HG02884 (cell line): ENCODE results near the gene CMYA5.
"Not testable (repeated sequence)": the region's sequence is repeated elsewhere in the genome, so short reads cannot be mapped to it uniquely, and the experiment has no call there.

Experiments used
- ATAC-seq: cut with Tn5 transposase; IDR thresholded peaks from one replicate; pipeline ENCODE4 v1.9.1; 2021; ENCODE audit warnings: mild to moderate bottlenecking, moderate library complexity; ENCODE audit not compliant: unreplicated experiment

Gene CMYA5

DNA sequence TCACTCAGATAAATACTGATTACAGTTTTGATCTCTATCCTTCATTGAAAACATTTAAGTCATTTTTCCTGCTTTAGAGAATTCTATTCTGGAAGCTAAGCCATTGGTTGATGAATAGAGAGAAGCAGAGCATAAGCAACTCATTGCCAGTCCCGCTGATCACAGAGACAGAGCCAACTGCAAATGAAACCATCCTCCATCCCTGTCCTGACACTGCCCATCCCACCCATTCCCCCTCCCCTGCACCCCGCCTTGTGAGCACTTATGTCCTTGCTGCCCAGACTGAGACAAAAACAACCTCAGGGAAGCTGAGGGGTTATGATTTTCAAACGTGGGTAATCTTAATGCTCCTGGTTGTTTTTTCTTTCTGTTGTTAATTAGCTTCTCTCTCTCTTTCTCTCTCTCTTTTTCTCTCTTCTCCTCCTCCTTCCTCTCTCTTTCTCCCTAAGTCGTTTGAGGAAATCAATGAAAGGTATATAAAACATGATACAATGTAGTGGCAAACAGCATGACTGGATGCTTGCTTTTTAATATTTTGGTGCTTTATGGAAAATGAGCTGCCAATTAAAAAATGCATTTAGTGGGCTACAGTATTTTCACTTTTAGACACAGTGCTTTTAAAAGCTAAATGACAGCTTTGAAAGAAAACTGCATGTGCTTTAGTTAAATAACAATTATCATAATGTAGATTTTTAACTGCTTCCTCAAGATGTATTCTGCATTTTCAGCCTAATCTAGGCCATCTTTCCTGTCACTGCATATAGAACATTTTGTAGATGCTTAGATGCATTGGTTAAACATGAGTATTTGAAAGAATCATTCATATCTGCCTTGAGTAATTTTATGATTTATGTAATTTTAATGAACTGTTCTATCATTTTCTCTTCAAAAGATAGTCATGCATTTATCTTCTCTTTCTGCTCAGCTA, 57.3 kb downstream of the CMYA5 start:
- ATAC-seq, result no peak

DNA sequence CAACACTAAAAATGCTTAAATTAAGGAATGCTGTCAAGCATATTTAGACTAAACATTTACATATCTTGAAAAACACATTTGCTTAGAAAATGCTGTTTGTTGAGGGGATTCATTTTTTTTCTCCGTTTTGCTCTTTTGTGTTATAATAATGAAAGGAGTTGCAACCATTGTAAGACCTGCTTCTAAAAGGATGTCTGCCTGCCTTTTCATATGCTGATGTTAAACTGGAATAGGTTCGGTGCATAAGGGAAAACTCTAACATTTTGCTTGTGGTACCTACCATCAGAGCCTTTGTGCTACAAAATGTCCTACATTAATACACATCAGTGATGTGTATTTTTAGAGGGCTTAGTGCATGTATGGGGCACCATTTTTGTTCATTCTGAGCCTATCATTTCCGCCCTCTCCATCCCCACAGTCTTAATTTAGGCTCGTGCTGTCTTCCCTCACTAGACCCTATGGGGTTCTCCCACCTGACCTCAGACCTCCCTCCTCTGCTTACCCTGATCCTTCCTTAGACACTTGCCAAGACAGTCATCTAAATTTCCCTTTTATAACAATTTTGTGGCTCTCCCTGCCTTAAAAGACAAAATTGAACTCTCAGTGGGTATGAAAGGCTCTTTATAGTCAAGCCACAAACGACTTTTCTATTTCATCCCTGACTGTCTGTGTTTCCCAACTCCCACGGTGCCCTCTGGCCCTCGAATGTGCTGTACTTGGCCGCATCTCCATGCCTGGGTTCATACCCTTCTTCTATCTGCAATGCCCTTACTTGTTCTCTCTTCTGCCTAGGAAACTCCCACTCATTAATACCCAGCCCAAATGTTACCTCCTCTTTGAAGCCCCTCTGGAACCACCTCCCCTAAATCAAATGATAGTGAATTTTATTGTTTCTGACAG, 61.2 kb downstream of the CMYA5 start:
- no peak for ATAC-seq

DNA sequence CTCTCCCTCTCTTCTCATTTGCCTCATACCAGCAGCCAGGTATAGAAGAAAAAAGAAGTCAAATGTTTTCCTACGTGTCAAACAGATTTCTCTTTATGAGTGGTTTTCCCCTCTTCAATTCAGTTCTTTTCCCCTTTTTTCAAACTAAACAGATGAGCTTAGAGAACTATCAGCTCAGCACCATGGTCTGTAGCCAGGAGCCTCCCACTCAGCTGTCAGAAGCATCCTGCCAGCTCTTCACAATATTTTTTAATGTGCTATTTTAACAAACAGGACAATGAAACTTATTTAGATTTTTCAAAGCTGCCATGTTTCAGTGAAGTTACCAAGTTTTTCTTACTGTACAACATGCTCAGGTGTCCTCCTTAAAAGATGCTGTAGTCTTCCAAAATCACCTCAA, 63.5 kb downstream of the CMYA5 start:
- ATAC-seq, result no peak

DNA sequence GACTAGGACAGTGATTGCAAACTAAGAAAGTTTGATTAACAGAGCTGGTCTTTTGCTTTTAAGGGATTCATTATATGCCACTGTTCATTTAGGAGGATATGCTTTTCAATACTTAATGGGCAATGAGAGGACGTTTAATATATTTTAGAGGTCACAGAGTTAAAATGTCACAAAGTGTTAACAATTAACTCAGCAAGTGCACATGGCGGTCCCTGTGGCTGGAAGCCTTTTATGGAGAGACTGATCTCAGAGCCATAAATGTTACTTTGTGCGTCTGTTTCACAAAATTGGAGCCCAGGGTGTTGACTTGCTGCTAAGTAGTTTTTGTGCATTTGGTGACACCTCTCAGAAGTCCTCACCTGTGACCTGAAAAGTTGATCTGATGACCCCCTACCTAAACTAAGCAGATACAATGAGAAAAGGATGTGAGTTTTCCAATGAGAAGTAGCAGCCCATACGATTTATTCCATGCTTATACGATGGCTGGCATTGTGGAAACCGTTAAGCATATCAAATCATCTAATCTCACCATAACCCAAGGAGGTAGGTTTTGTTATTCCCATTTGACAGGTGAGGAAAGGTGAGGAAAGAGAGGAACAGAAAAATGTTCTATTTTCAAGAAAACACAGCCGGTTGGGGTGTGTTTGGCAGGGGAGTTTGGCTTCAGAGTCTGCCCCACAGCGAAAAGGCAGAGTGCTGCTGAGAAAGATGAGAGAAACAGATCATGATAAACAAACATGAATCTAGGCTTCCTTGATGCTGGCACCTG, 64.4 kb downstream of the CMYA5 start:
- no peak for ATAC-seq

DNA sequence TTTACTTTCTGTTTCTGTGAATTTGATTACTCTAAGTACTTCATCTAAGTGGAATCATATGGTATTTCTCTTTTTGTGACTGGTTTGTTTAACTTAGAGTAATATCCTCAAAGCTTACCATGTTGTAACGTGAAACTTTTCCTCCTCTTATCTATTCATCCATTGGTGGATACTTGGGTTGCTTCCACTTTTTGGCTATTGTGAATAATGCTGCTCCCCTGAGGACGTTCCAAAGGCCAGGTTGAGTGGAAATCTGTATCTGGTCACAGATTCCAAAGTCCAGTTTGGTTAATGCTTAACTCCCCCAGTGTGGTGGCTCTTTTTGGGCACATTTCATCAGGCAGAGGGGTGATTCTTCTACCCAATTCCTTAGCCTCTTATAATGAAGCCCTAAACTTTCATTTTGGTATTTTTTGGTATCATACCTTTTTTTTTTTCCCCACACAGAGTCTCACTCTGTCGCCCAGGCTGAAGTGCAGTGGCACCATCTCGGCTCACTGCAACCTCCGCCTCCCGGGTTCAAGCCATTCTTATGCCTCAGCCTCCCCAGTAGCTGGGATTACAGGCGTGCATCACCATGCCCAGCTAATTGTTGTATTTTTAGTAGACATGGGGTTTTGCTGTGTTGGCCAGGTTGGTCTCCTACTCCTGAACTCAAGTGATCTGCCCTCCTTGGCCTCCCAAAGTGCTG, 65.4 kb downstream of the CMYA5 start:
- no peak for ATAC-seq

DNA sequence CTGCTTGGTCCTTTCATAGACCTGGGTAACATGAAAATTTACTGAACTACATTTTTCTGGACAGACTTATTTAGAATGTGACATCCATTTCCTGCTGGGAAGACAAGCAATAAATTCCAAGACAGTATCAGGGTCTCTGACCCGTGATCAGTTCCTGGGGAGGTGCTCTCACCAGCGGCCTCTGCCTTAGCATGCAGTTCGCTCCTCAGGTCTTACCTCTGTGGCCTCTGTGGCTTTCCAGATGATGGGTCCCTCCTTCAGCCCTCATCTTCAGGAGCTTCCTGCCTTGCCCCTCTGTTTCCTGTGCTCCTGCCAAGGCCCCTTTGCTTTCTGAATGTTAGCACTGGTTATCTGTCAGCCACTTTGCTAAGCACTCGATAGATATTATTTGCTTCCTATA, 66.4 kb downstream of the CMYA5 start:
- ATAC-seq, result no peak

DNA sequence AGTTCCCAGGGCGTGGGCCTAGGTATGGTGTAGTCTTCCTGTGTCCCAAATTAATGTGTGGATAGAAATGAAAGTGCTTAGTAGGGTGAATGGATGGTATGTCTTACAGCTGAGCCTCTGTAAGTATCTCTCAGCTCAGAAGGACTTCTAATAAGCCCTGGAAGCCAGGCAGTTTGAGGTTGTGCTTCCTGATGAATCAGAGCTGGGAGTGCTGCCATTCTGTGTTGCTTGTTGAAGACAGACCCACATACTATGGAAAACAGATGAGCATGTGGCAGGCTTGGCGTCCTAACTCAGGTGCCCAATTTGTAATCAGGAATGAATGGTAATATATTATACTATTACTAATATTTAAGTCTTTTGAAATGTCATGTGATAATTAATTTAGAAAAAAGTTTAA, 69.8 kb downstream of the CMYA5 start:
- no peak for ATAC-seq

DNA sequence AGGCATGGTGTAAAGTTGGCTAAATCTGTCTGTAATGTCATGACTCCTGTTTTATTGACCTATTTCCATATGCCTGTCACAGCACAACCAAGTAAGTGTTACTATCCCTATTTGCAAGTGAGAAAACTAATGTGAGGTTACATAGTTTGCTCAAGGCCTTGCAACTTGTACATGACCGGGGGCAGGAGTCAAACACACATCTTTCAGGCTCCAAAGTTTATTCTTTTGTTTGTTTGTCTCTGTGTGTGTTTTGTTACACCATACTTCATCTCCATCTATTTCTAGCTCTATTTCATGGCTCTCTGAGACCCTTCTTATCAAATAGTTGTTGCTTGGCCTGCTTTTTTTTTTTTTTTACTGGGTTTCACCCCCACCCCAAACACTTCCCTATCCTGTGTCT, 70.2 kb downstream of the CMYA5 start:
- no peak for ATAC-seq

DNA sequence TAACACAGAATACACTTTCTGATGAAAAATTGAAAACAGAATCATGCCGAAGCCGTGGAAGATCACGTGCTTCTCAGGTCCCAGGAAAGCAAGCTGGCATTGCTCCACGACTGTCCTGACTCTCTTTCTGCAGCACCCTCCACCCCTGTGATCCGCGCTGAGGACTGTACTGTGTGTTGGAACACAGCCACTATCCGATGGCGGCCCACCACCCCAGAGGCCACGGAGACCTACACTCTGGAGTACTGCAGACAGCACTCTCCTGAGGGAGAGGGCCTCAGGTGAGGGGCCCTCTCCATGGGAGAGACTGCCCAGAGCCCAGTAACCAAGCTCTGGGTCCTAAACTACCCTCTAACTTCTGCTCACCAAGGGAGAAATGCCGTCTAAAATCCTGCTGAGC, 73.3 kb downstream of the CMYA5 start:
- no peak for ATAC-seq

DNA sequence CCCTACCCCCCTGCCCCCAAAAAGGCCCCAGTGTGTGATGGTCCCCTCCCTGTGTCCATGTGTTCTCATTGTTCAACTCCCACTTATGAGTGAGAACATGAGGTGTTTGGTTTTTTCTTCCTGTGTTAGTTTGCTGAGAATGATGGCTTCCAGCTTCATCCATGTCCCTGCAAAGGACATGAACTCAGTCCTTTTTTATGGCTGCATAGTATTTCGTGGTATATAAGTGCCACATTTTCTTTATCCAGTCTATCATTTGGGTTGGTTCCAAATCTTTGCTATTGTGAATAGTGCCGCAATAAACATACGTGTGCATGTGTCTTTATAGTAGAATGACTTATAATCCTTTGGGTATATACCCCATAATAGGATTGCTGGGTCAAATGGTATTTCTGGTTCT, 74.5 kb downstream of the CMYA5 start:
- ATAC-seq, result not testable (repeated sequence)

DNA sequence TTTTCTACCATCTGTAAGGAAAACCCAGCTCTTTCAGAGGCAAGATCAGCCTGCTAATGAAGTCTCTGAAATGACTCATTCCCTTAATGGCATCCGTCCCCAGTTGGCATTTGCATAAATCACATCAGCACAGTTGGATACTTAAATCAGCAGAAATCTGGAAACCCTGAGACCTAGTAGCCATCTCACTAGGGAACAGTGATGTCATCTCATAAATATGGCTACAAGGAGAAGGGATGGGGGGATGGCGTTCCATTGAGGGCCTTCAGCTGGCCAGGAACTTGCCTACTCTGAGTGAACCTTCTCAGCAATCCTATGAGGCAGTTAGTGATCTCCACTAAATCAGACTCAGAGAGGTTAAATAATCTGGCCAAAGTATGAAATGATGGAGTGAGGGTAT, 81.8 kb downstream of the CMYA5 start:
- no peak for ATAC-seq

DNA sequence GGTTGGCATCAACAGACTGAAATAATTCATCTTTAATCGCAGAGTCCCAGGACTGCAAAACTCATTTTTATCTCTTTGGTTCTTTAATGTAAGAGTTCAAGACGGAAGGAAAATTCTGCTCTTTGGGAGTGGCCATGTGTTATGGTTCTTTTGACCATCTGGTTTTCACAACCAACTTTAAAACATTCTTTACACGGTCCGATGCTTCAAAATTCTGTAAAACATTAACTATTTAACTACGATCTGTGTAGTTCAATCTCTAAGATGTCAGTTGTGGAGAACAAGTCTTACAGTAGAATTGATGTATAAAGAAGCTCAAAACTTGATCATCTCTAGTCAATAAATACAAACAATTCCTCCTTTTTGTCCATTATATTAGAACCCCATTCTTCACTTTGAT, 83.0 kb downstream of the CMYA5 start:
- no peak for ATAC-seq

DNA sequence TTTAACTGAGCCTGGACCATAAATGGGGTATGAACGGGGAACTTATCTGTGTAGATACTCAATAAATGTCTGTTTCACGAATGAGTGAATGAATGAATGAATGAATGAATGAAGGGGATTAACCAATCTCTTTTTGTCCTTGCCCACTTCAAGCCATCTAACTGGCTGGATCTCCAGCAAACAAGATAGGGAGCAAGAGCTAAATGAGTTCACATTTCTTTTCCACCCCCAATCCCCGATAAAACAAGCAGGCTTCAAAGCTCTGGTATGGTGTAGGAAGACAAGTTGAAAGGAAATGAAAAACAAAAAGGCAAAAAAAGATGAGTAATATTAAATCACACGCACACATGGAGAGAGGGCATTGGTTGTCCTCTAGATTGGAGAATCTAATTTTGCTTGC, 84.0 kb downstream of the CMYA5 start:
- ATAC-seq, result no peak

DNA sequence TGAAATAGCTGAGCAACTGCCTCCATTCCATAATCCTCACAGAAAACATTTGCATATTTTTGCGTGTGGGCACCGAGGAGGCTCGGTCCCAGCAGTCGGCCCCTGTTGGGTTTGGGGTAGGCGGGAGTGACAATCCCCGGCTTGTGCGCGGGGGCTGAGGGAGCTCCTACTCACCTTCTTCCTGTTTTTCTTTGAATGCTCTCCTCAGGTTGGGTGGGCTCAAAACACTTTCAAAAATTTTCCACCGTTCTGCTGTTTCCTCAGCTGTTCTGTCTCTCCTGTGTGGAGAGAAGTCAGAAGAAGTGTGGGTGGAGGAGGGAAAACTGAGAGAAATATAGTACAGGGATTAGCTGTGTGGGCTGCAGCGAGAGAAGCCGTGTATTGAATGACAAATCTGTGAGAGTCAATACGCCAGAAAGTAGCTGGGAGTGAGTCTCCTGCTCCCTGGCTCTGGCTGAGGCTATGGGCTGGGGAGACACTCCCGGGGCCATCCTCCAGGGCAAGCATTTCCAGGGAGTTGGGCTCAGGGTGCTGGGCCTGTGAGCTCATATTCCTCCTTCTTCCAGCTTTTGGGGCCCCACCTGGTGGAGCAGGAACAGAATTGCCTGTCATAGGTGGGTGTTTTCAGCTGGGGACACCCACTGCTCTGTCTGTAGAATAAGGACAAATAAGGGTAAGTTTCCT, 84.7 kb downstream of the CMYA5 start:
- no peak for ATAC-seq

DNA sequence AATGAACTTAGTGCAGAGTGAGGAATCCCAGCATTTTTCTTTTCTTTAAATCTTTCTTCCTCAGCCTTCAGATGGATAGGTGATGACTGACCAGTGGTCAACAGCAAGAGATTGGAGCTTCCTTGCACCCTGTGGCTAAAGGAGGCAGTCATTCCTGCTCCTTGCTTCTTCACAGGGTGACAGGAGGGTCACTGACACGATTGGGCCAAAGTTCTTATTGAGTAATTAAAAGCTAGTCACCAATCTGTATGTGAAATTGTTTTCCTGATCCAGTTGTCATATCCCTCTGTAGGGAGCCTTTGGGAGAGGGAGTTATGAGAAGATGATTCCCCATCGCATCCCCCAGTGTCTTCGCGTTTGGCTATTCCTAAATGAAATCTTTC, 85.2 kb downstream of the CMYA5 start:
- ATAC-seq, result no peak

DNA sequence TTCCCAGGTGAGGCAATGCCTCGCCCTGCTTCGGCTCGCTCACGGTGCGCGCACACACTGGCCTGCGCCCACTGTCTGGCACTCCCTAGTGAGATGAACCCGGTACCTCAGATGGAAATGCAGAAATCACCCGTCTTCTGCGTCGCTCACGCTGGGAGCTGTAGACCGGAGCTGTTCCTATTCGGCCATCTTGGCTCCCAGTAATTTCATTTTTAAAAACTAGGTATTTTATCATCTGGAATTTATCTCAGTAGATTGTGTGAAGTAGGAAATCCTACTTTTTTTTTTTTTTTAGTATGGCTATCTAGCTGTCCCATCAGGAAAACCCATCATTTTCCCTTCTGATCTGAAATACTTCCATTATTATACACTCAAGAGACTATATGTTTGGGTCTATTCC, 95.1 kb downstream of the CMYA5 start:
- not testable (repeated sequence) for ATAC-seq

DNA sequence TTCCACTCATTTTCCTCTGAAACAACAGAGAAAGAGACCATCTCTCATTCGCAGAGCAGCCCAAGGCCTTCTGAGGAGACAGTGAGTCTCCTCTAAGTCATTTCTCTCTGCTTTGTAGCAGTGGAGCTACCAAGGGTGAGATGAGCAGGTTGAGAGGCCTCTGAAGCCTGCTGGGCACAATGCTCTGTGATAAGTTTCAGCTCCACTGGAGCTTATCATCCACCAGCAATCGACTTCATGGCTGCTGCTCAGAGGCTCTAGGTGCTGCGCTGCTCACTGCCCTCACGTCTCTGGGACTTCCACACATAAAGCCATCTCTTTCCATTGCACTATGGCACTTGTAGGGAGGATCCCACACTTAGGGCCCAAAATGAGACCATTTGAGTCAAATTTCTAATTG, 96.3 kb downstream of the CMYA5 start:
- no peak for ATAC-seq

DNA sequence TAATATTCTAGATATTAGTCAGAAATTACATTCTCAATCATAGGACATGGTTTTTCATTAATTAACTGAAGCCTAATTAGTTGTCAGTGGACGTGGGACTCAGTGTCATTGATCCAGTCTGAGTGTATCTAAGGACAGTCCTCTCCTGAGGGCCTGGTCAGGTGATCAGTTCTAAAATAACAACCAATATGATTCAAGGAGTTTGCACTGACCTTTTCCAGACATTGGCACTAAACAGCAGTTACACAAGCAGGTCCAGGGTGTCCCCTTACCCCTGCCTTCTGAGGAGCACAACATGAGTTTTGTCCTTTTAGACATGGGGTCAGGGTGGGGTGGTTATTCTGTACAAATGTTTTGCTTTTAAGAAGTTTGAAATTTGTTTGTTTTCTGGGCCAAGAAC, 97.8 kb downstream of the CMYA5 start:
- no peak for ATAC-seq

DNA sequence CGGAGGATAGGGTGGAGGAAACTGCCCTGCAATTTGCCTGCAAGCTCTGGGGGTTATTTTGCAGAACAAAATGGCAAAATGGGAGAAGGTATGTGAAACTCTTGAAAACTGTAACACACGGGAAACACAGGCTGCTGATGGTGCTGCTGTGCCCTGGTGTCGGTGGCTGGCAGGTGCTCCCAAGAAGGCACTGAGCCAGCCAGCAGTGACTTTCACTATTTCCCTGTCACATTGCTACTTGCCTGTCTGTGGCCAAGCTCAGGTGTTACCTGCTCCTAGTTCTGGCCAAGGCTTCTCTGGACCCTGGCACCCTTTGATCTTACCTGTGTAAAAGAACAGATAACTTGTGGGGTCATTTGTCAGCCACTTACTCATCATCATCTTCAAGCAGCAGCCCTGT, 102.2 kb downstream of the CMYA5 start:
- ATAC-seq, result no peak

DNA sequence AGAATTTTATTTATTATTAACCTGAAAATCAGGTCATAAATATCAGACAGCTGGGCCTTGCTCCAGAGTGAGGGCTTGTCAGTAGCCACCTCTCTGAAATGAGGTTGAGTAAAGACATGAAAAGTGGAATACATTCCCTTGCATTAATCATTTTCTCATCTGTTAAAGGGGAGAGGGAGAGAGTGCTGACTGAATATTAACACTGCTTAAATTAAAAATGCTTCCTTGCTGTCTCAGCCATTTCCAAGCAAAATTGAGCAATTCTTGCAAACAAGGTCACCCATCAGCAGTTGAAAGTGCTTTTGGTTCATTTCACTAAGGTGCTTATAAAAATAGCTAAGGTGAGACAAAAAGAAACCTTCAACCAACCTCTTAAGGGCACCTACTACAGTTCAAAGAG, 102.8 kb downstream of the CMYA5 start:
- no peak for ATAC-seq
